ENCODE measurements around the gene CDC14B. TPM values are rescaled to one million over a fixed set of nuclear protein-coding genes. Genes with fewer than 3 reads are reported as not detected.
"Not testable (repeated sequence)": the region's sequence is repeated elsewhere in the genome, so short reads cannot be mapped to it uniquely, and the experiment has no call there.

Gene CDC14B
- total RNA-seq, 2 donors from 2014 or later = 11.7 to 13.9 TPM

- Mint-ChIP-seq H3K9me3 (no peaks in the 10 kb centered on the region), H3K36me3 (ENCODE audit: insufficient read depth in 2 of 2) (no peaks in the 10 kb centered on the region), H3K27me3 (ENCODE audit: low read depth) (peaks cover 13% of the 10 kb centered on the region), H3K27ac (peak overlapping the region; percentile 96), H3K4me1 (ENCODE audit: low read depth) (peaks cover 29% of the 10 kb centered on the region), H3K4me3 (peak overlapping the region; percentile 90 to 95)
- peak; percentile 35 to 42 for ATAC-seq (replicated peaks in 1 of 2)
- DNase-seq = peak; percentile 36 to 40
Observed at GRCh38 chr9:96565671-96566497, 53.8 kb downstream of the CDC14B start.

GRCh38 chr9:96564217-96564616 lies 55.4 kb downstream of the CDC14B start:
- Mint-ChIP-seq H3K9me3 (no peaks in the 10 kb centered on the region), H3K36me3 (ENCODE audit: insufficient read depth in 2 of 2) (no peaks in the 10 kb centered on the region), H3K4me3 (peak overlapping the region; percentile 90 to 95), H3K27ac (peak overlapping the region; percentile 16), H3K27me3 (ENCODE audit: low read depth) (no peaks in the 10 kb centered on the region), H3K4me1 (ENCODE audit: low read depth) (peaks cover 29% of the 10 kb centered on the region)
- no peak for ATAC-seq (replicated peaks in 1 of 2)
- no peak for DNase-seq

GRCh38 chr9:96559339-96559943 lies 60.2 kb downstream of the CDC14B start:
- no peak for DNase-seq
- H3K27me3 Mint-ChIP-seq (ENCODE audit: low read depth) = no peaks in the 10 kb centered on the region
- H3K4me1 Mint-ChIP-seq (ENCODE audit: low read depth) = peaks cover 26% of the 10 kb centered on the region
- H3K9me3 Mint-ChIP-seq = no peaks in the 10 kb centered on the region
- no peak overlapping the region for H3K27ac Mint-ChIP-seq
- H3K4me3 Mint-ChIP-seq = no peak overlapping the region
- no peak for ATAC-seq (replicated peaks in 1 of 2)
- H3K36me3 Mint-ChIP-seq (ENCODE audit: insufficient read depth in 2 of 2) = peaks cover 0 to 3% of the 10 kb centered on the region in 2 donors

- H3K36me3 Mint-ChIP-seq (ENCODE audit: insufficient read depth in 2 of 2) = peaks cover 0 to 3% of the 10 kb centered on the region in 2 donors
- H3K27me3 Mint-ChIP-seq (ENCODE audit: low read depth) = no peaks in the 10 kb centered on the region
- no peak for ATAC-seq (replicated peaks in 1 of 2)
- H3K4me3 Mint-ChIP-seq = no peak overlapping the region
- no peak overlapping the region for H3K27ac Mint-ChIP-seq
- H3K4me1 Mint-ChIP-seq (ENCODE audit: low read depth) = peaks cover 35% of the 10 kb centered on the region
- no peaks in the 10 kb centered on the region for H3K9me3 Mint-ChIP-seq
- no peak for DNase-seq
Observed at GRCh38 chr9:96557921-96558320, 61.7 kb downstream of the CDC14B start.

- Mint-ChIP-seq H3K27ac (no peak overlapping the region), H3K27me3 (ENCODE audit: low read depth) (no peaks in the 10 kb centered on the region), H3K4me1 (ENCODE audit: low read depth) (peaks cover 45% of the 10 kb centered on the region), H3K4me3 (no peak overlapping the region), H3K9me3 (no peaks in the 10 kb centered on the region), H3K36me3 (ENCODE audit: insufficient read depth in 2 of 2) (peaks cover 0 to 3% of the 10 kb centered on the region in 2 donors)
- DNase-seq = no peak
- no peak for ATAC-seq (replicated peaks in 1 of 2)
Observed at GRCh38 chr9:96556701-96557461, 62.8 kb downstream of the CDC14B start.

GRCh38 chr9:96555567-96556386 lies 63.9 kb downstream of the CDC14B start:
- Mint-ChIP-seq H3K4me3 (no peak overlapping the region), H3K27me3 (ENCODE audit: low read depth) (no peaks in the 10 kb centered on the region), H3K36me3 (ENCODE audit: insufficient read depth in 2 of 2) (peaks cover 0 to 3% of the 10 kb centered on the region in 2 donors), H3K4me1 (ENCODE audit: low read depth) (peaks cover 54% of the 10 kb centered on the region), H3K9me3 (no peaks in the 10 kb centered on the region), H3K27ac (no peak overlapping the region)
- ATAC-seq (replicated peaks in 1 of 2) (no peak), DNase-seq (no peak)

- peak overlapping the region in 1 of 2 donors; percentile 39 for H3K4me3 Mint-ChIP-seq
- peaks cover 0 to 3% of the 10 kb centered on the region in 2 donors for H3K36me3 Mint-ChIP-seq (ENCODE audit: insufficient read depth in 2 of 2)
- no peak for ATAC-seq (replicated peaks in 1 of 2)
- no peak overlapping the region for H3K27ac Mint-ChIP-seq
- no peaks in the 10 kb centered on the region for H3K27me3 Mint-ChIP-seq (ENCODE audit: low read depth)
- peaks cover 54% of the 10 kb centered on the region for H3K4me1 Mint-ChIP-seq (ENCODE audit: low read depth)
- DNase-seq = no peak
- no peaks in the 10 kb centered on the region for H3K9me3 Mint-ChIP-seq
Observed at GRCh38 chr9:96554801-96555566, 64.7 kb downstream of the CDC14B start.

- H3K9me3 Mint-ChIP-seq = no peaks in the 10 kb centered on the region
- peaks cover 54% of the 10 kb centered on the region for H3K4me1 Mint-ChIP-seq (ENCODE audit: low read depth)
- peak overlapping the region; percentile 47 to 63 for H3K4me3 Mint-ChIP-seq
- H3K27me3 Mint-ChIP-seq (ENCODE audit: low read depth) = no peaks in the 10 kb centered on the region
- H3K27ac Mint-ChIP-seq = no peak overlapping the region
- DNase-seq (no peak), ATAC-seq (replicated peaks in 1 of 2) (no peak)
- peaks cover 0 to 3% of the 10 kb centered on the region in 2 donors for H3K36me3 Mint-ChIP-seq (ENCODE audit: insufficient read depth in 2 of 2)
Observed at GRCh38 chr9:96554326-96554725, 65.3 kb downstream of the CDC14B start.

GRCh38 chr9:96553070-96553469 lies 66.6 kb downstream of the CDC14B start:
- DNase-seq (no peak), ATAC-seq (replicated peaks in 1 of 2) (peak; percentile 47 to 61)
- H3K4me1 Mint-ChIP-seq (ENCODE audit: low read depth) = peaks cover 54% of the 10 kb centered on the region
- peaks cover 0 to 3% of the 10 kb centered on the region in 2 donors for H3K36me3 Mint-ChIP-seq (ENCODE audit: insufficient read depth in 2 of 2)
- H3K27me3 Mint-ChIP-seq (ENCODE audit: low read depth) = no peaks in the 10 kb centered on the region
- no peaks in the 10 kb centered on the region for H3K9me3 Mint-ChIP-seq
- peak overlapping the region; percentile 36 to 63 for H3K4me3 Mint-ChIP-seq
- peak overlapping the region; percentile 46 for H3K27ac Mint-ChIP-seq

- H3K9me3 Mint-ChIP-seq = no peaks in the 10 kb centered on the region
- ATAC-seq (replicated peaks in 1 of 2) (peak; percentile 59 to 65), DNase-seq (peak; percentile 28 to 47)
- no peaks in the 10 kb centered on the region for H3K27me3 Mint-ChIP-seq (ENCODE audit: low read depth)
- H3K4me1 Mint-ChIP-seq (ENCODE audit: low read depth) = peaks cover 54% of the 10 kb centered on the region
- peak overlapping the region in 1 of 2 donors; percentile 41 for H3K4me3 Mint-ChIP-seq
- H3K36me3 Mint-ChIP-seq (ENCODE audit: insufficient read depth in 2 of 2) = no peaks in the 10 kb centered on the region
- peak overlapping the region; percentile 38 for H3K27ac Mint-ChIP-seq
Observed at GRCh38 chr9:96551403-96551802, 68.2 kb downstream of the CDC14B start.

GRCh38 chr9:96550659-96551058 lies 69.0 kb downstream of the CDC14B start:
- H3K27ac Mint-ChIP-seq = no peak overlapping the region

GRCh38 chr9:96543131-96543530 lies 76.5 kb downstream of the CDC14B start:
- not testable (repeated sequence) for H3K27me3 Mint-ChIP-seq (ENCODE audit: low read depth); H3K36me3 Mint-ChIP-seq (ENCODE audit: insufficient read depth in 2 of 2); H3K4me1 Mint-ChIP-seq (ENCODE audit: low read depth)

More at GRCh38 chr9:96550659-96551058, 69.0 kb downstream of the CDC14B start:
- Mint-ChIP-seq H3K27me3 (ENCODE audit: low read depth) (no peaks in the 10 kb centered on the region), H3K4me1 (ENCODE audit: low read depth) (peaks cover 47% of the 10 kb centered on the region), H3K9me3 (no peaks in the 10 kb centered on the region), H3K4me3 (no peak overlapping the region), H3K36me3 (ENCODE audit: insufficient read depth in 2 of 2) (no peaks in the 10 kb centered on the region)
- ATAC-seq (replicated peaks in 1 of 2) = no peak
- no peak for DNase-seq

More at GRCh38 chr9:96543131-96543530, 76.5 kb downstream of the CDC14B start:
- H3K9me3 Mint-ChIP-seq; ATAC-seq (replicated peaks in 1 of 2); H3K27ac Mint-ChIP-seq; H3K4me3 Mint-ChIP-seq; DNase-seq: not testable (repeated sequence)

Measured in activated T-cell treated with anti-CD3 and anti-CD28 coated beads, Interleukin-2, amount 50 U/mL, for 72 hours (primary cell).